ENCODE measurements around the gene PLAC1.

PLAC1 gene

DNA sequence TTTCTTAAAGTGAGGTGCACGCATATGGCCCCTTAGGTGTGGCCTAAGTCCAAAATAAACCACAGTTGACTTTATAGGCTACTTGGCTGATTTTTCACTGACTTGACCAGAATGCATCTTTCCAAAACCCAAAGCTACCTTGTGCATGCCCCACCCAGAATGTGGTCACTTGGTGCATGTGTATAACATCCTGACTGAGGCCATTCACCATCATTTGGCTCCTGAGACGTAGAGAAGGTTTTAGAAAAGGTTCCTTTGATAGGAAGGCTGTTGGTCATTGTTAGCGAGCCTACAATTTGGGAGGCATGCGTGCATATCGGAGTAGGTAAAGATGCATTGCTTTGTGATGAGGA lies 84.6 kb downstream of the PLAC1 start:
- Histone ChIP-seq H3K27ac (ENCODE audit: low read depth, low read length, poor library complexity, severe bottlenecking) (no peak overlapping the region), H3K9me3 (ENCODE audit: low read length) (no peaks in the 10 kb centered on the region), H3K9me2 (ENCODE audit: low read depth, low read length) (no peaks in the 10 kb centered on the region), H3K36me3 (ENCODE audit: insufficient read depth, low read length) (no peaks in the 10 kb centered on the region), H3K27me3 (ENCODE audit: insufficient read depth, low read length) (no peaks in the 10 kb centered on the region), H3K4me1 (ENCODE audit: insufficient read depth, low read length, severe bottlenecking) (no peaks in the 10 kb centered on the region), H3K9ac (ENCODE audit: low read length) (no peak overlapping the region), H2AFZ (ENCODE audit: low read length) (no peak overlapping the region), H3K4me3 (ENCODE audit: low read depth, low read length, poor library complexity, severe bottlenecking) (no peak overlapping the region), H3K4me2 (ENCODE audit: low read length) (no peak overlapping the region), H3F3A (ENCODE audit: insufficient read depth, low read length) (no peaks in the 10 kb centered on the region), H3K79me2 (ENCODE audit: insufficient read depth, low read length) (no peaks in the 10 kb centered on the region), H4K20me1 (ENCODE audit: insufficient read depth, low read length) (no peaks in the 10 kb centered on the region)
- no peak for TF ChIP-seq EZH2 (IDR thresholded peaks at IDR 0.05; ENCODE audit: borderline replicate concordance, low read length)
- TF ChIP-seq, protein P1, sequence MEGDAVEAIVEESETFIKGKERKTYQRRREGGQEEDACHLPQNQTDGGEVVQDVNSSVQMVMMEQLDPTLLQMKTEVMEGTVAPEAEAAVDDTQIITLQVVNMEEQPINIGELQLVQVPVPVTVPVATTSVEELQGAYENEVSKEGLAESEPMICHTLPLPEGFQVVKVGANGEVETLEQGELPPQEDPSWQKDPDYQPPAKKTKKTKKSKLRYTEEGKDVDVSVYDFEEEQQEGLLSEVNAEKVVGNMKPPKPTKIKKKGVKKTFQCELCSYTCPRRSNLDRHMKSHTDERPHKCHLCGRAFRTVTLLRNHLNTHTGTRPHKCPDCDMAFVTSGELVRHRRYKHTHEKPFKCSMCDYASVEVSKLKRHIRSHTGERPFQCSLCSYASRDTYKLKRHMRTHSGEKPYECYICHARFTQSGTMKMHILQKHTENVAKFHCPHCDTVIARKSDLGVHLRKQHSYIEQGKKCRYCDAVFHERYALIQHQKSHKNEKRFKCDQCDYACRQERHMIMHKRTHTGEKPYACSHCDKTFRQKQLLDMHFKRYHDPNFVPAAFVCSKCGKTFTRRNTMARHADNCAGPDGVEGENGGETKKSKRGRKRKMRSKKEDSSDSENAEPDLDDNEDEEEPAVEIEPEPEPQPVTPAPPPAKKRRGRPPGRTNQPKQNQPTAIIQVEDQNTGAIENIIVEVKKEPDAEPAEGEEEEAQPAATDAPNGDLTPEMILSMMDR (IDR thresholded peaks at IDR 0.05; ENCODE audit: low read length), result no peak

GRCh38 chrX:134572816-134573682 lies 85.2 kb downstream of the PLAC1 start:
- no peaks in the 10 kb centered on the region for H3K4me1 ChIP-seq (ENCODE audit: insufficient read depth, low read length, severe bottlenecking)

GRCh38 chrX:134571796-134572195 lies 86.5 kb downstream of the PLAC1 start:
- Histone ChIP-seq H3K4me2 (ENCODE audit: low read length) (no peak overlapping the region), H4K20me1 (ENCODE audit: insufficient read depth, low read length) (no peaks in the 10 kb centered on the region), H3F3A (ENCODE audit: insufficient read depth, low read length) (no peaks in the 10 kb centered on the region), H3K27me3 (ENCODE audit: insufficient read depth, low read length) (no peaks in the 10 kb centered on the region), H3K9ac (ENCODE audit: low read length) (no peak overlapping the region), H3K9me3 (ENCODE audit: low read length) (no peaks in the 10 kb centered on the region), H3K4me1 (ENCODE audit: insufficient read depth, low read length, severe bottlenecking) (no peaks in the 10 kb centered on the region), H3K27ac (ENCODE audit: low read depth, low read length, poor library complexity, severe bottlenecking) (no peak overlapping the region), H3K79me2 (ENCODE audit: insufficient read depth, low read length) (no peaks in the 10 kb centered on the region), H3K4me3 (ENCODE audit: low read depth, low read length, poor library complexity, severe bottlenecking) (no peak overlapping the region), H3K9me2 (ENCODE audit: low read depth, low read length) (no peaks in the 10 kb centered on the region), H3K36me3 (ENCODE audit: insufficient read depth, low read length) (no peaks in the 10 kb centered on the region), H2AFZ (ENCODE audit: low read length) (no peak overlapping the region)
- no peak for TF ChIP-seq EZH2 (IDR thresholded peaks at IDR 0.05; ENCODE audit: borderline replicate concordance, low read length)
- TF ChIP-seq, protein P1 (IDR thresholded peaks at IDR 0.05; ENCODE audit: low read length), result no peak

More at GRCh38 chrX:134572816-134573682, 85.2 kb downstream of the PLAC1 start:
- H3K9ac ChIP-seq (ENCODE audit: low read length), result no peak overlapping the region
- H3K4me3 ChIP-seq (ENCODE audit: low read depth, low read length, poor library complexity, severe bottlenecking), result no peak overlapping the region
- no peaks in the 10 kb centered on the region for H3K36me3 ChIP-seq (ENCODE audit: insufficient read depth, low read length)
- H3K27me3 ChIP-seq (ENCODE audit: insufficient read depth, low read length), result no peaks in the 10 kb centered on the region
- no peaks in the 10 kb centered on the region for H4K20me1 ChIP-seq (ENCODE audit: insufficient read depth, low read length)
- no peaks in the 10 kb centered on the region for H3K9me3 ChIP-seq (ENCODE audit: low read length)
- no peak overlapping the region for H3K27ac ChIP-seq (ENCODE audit: low read depth, low read length, poor library complexity, severe bottlenecking)
- H2AFZ ChIP-seq (ENCODE audit: low read length), result no peak overlapping the region
- H3F3A ChIP-seq (ENCODE audit: insufficient read depth, low read length), result no peaks in the 10 kb centered on the region
- no peak overlapping the region for H3K4me2 ChIP-seq (ENCODE audit: low read length)
- H3K9me2 ChIP-seq (ENCODE audit: low read depth, low read length), result no peaks in the 10 kb centered on the region
- no peak for TF ChIP-seq EZH2 (IDR thresholded peaks at IDR 0.05; ENCODE audit: borderline replicate concordance, low read length)
- TF ChIP-seq, protein P1 (IDR thresholded peaks at IDR 0.05; ENCODE audit: low read length), result no peak
- no peaks in the 10 kb centered on the region for H3K79me2 ChIP-seq (ENCODE audit: insufficient read depth, low read length)
